NCI-H510A (cell line): ENCODE results near the gene ZBED2.

Experiments used
- DNase-seq: peaks from one replicate; lab custom pipeline; 2025; lab: John Stamatoyannopoulos, UW

Gene ZBED2

DNA sequence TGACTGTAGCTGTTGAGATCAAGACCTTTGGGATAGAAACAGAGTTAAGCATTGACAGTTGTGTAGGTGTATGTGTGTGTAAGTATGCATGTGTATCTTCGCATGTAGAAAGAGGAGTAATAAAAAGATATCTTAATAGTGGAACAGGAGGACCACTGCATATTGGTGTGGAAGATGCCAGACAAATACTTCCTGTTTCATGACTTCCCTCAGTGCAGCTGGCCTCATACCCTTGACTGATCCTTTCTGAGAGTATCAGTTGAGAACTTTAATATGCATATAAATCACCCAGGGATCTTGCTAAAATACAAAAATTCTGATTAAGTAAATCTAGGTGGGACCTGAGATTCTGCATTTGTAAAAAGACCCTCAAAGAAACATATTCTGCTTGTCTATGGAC lies 8.5 kb upstream of the ZBED2 start:
- no peak for DNase-seq

DNA sequence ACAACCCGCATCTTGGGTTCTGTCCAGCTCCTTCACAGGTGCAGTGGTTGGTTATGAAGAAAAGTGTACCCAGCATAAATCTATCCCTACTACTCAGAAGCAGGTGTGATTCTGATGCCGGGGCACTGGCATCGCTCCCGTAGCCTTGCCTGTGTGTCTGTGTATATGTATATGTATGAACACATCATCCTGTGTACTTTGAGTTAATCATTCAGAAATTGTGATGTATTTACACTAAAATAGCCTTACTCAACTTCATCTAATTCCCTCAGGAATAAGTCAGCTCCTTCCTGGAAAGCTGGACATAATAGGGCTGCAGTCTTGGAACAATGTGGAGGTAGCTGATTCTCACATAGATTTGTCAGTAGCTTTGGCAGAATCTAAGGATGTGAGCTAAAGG lies 6.7 kb upstream of the ZBED2 start:
- no peak for DNase-seq

DNA sequence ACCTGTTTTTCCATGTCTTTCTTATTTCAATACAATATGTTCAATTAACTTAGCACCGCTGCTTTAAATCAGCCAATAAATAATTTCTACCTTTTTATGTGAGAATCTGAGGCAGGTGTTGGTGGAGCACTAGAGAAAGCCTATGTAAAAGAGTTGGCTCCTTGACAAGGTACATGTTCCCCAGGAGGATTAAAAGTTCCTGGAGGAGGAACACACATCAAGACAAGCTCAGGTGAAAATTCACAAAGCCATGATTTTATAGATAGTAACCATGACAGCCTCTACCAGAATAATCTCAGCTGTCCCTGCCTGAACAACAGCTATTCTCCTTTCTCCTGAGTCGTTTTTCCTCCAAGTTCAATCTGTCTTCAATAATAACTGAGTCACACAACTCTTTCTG lies 3.4 kb upstream of the ZBED2 start:
- DNase-seq: no peak

DNA sequence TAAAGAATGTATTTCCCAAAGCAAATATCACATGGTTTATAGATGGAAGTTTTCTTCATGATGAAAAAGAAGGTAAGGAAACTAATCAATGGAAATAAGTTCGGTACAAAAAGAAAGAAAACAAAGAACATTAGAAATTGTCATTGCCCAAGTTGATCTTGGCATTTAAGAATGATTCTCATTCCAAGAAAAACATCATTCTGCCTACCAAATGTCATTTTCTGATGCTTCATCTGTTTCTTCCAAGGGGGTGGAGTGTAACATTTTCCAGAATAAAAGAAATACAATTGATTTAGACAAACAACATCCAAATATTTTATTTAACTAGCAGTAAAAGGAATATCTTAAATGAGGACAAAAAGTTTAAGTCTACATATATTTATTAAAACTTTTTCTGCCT lies 3.0 kb upstream of the ZBED2 start:
- no peak for DNase-seq

DNA sequence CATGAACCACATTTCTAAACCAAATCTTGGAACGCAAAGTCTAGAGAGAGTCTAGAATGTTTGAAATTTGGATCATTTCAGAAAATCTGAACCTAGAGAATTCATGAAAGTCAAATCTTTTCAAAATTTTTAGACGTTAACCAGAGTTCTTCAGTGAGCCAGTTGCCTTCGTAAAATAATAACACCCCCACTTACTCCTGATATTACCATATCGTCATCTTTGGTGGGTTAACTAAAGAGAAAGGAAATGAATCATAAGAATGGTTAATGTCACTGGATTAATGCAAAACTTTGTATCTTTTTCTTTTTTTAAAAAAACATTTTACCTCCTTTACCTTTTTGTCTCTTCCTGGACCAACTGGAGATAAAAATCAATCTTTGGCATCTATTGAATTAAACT lies 1.2 kb upstream of the ZBED2 start:
- no peak for DNase-seq

DNA sequence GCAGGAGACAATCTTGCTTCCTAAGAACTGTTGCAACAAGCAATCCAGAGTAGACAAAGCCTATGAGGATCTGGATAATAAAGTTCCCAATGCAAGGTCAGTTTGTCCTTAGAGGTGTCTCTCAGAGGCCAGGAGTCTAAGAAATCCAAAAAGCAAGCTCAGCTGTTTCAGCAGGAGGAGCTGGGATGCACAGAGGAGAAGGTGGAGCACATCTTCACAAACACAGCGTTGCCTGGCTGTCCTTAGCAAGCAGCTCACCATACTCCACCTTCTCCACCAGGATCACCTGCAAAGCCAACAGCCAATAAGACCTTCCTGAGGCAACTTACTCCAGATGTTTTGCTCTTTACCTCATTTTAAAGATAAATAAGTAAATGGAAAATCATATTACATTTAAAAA lies 365 bp downstream of the ZBED2 start:
- DNase-seq: no peak

DNA sequence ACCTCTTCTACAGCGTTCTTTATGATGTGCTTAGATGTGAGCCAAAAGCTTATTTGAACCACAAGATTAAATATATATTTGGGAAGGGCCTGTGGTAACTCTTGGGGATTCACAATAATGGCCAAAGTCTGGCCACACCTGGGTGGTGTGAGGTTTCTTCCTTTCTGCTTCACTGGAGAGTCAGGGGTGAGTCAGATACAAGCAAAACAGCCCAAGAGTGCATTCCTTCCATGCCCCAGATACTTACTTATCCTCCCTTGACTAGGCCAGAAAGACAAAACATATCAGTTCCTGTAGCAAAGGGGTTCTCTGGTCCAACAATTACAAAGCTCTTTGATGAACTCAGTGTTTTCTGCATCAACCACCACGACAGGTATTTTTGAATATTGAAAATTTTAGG lies 941 bp downstream of the ZBED2 start:
- no peak for DNase-seq

DNA sequence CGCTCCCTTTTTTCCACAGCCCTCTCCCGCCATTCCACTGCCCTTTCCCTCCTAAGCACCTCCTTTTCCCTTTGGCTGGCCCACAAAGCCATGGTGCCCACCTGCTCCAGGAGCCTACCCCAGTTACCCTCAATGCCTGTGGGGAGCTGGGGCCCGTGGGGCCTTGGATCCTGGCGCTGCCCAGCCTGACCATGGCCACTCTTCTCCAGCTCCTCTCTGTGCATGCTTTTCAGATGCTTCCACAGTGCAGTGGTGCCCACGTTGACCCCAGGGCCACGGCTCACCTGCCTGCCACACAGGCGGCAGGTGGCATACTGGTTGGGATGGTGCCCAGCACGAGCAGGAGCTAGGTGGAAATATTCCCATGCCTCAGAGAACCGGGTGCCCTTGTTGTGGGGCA lies 1.5 kb downstream of the ZBED2 start:
- no peak for DNase-seq

DNA sequence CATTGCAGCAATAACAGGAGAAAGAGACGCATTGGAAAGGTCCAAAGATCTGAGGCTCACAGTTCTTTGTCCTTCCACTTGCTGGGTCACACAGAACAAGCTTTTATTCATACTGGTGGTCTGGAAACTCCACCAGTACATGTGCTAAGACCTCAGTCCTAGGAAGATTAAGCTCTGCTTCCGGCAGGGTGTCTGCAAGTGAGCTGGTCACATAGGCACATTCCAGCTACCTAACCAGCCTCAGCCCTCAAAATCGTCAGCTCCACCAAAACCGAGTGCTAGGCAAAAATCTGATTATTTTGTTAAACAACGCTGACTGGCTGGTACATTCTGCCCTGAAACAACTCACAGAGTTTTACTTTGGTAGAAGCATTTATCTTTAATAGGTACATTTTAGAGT lies 2.2 kb downstream of the ZBED2 start:
- no peak for DNase-seq

DNA sequence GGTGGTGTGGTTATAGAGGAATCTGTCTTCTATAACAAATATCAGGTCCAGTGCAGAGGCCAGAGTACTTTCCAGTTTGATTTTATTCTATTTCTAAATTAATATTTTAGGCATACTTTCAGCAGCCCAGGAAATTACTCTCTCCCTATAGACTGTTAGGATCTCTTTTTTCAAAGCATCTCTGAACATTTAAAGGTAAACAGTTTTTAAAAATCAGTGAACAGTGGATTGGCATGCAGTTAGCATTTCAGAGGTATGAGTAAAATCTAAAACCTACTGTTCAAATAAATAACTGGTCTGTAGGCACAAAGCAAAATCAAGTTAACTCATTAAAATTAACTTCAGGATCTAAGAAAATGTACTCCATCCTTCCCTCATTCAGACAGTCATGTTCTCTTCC lies 3.0 kb downstream of the ZBED2 start:
- DNase-seq: no peak

DNA sequence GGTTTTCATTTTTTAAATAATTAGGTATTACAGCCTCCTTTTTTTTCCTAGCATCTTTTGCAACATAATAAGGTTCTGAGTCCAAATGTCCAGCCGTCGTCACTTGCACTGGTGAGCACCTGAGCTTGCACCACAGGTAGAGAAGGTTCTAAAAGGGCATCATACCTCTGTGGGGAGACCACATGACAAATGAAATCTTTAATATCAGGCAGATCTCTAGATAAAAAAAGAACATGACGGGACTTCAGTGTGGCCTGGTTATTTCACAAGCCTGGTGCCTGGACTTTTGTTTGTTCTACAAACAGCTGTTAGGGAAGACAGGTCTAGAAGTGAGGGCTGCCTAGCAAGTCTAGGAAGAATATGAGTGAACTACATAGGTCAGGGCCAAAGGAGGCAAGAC lies 3.6 kb downstream of the ZBED2 start:
- no peak for DNase-seq

DNA sequence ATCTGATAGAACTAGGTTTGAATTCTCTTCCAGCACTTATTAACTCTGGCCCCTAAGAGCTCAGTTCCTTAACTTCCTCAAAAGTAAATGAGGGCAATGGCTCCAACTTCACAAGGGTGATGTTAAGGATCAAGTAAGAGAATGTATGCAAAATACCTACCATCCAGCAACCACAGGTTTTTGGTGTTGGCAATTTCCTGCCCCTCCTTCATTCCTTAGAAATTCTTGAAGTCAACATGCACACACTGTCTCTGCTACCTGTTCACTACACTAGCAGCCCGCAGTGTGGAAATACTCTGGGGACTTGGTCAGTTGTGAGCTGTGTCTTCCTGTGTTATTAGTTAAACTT lies 5.0 kb downstream of the ZBED2 start:
- no peak for DNase-seq

DNA sequence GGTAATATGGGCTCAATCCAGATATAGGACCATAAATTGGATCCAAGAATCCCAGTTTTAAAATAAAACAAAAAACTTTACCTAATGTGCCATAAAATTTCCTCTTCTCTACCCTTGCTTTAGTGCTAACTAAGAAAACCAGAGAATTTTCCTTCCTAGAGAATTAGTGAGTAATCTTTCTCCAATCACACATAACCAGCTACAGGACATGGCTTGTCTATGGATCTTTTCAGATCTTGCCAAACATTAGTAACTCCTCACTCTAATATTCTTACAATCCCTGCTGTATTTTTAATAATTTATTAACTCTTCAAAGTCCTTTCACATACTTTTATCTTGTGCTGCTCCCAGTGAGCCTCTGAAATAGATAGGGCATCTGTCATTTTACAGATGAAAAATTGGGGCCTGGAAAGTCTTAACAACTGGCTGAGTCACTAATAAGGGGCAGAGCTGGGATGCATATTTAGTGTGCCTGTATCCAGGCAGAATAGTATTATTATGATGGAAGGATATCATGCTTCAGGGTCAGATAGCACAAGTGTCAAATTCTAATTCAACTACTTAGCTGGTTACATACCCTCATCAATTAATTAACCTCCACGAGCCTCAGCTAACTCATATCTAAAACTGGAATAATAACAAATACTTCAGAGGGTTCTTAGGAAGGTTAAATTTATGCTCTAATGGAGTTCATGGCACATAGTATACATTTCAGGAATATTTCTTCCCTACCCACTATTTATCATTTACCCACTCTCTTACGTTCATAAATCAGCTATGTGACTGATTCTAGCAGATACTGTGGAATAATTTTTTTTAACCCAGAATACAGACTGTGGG lies 5.6 kb downstream of the ZBED2 start:
- no peak for DNase-seq

DNA sequence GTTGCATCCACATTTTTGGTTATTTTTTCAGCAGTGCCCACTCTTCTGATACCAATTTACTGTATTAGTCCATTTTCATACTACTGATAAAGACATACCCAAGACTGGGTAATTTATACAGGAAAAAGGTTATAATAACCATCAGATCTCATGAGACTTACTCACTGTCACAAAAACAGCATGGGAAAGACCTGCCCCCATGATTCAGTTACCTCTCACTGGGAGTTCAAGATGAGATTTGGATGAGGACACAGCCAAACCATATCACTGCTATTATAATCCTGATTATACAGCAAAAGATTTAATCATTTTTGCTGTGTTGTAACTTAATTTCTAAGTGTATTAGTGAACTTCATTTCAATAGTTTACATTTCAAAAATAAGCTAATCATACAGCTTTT lies 6.6 kb downstream of the ZBED2 start:
- DNase-seq: no peak

DNA sequence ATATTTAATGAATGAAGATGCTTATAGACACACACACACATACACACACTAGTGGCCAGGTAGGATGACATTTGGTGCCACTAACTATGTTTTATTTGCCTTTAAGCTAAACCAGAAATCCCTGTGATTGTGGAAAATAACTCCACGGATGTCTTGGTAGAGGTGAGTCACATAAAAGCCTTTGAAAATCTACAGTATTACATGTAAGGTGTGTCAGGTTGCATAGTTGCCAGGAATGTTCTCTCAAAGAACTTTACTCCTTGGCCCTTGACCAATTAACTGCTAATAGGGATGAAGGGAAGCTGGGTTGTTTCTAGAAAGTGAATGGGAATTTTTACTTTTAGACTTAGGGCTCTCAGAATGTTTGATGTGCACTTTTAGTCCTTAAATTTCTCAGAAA lies 9.9 kb downstream of the ZBED2 start:
- no peak for DNase-seq

DNA sequence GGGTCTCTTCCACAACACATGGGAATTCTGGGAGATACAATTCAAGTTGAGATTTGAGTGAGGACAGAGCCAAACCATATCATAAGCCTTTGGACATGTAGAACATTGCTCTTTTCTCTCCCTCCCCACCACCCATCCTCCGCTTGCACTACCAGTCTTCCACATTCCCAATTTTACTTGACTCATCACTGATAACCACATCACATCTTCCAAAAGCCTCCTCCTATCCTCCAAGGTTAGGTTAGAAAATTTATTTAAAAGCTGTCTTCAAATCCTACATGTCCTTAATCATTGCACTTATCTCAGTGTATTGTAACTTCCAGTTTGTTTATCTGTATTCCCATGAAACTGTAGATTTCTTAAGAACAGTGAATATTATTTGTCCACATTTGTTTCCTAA lies 10.4 kb downstream of the ZBED2 start:
- no peak for DNase-seq

DNA sequence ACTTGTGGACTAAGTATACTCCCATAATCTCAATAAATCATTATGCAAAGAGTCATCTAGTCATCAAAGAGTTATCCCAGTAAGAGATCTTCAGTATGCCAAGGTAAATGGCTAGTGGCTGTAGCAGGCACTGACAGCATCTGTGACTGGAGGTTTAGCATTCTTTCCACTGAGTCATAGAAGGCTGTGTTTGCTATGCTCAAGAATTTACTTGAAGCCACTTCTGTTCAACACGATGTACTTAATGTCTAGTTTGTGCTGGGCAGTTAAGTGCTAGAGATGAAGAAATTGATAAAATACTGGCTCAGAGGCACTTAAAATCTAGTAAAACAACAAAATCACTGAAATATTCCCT lies 13.0 kb downstream of the ZBED2 start:
- no peak for DNase-seq

DNA sequence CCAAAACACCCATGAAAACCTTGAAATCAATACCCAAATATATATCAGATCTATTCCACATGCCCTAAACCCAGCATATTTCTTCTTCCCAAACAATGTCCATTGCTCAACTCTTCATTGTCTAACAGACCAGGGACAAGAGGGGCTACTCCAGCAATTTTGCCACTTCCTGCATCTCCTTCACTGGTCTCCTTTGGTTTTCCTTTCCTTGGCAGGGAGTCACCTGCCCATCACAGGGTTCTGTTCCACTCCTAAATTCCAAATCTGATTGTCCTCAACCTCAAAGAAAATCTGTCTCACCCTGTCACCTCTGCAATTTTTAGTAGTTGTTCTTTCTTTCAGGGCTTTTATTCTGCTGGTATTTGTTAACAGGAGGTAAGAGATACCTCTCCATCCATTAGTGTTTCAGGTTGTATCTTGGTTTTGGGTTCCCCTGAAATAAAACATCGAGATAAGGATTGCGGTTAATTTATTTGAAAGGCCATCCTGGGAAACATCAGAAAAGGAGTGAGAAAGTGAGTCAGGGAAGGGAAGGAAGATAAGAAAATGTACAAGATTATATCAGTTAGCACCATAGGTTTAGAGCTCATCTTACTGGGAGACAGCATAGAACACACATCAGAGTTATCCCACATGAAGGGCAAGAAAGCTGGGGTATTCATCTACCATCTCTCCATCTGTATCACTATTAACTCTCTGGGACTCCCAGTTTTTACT lies 13.6 kb downstream of the ZBED2 start:
- DNase-seq: no peak

DNA sequence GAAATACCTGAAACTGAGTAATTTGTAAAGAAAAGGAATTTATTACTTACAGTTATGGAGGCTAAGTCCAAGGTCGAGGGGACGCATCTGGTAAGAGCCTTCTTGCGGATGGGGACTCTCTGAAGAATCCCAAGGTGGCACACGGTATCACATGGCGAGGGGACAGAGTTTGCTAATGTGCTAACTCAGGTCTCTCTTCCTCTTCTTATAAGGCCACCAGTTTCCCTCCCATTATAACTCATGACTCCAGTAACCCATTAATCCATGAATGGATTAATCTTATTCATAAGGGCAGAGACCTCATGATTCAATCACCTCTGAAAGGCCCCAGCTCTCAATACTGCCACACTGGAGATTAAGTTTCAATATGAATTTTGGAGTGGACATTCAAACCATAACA lies 15.7 kb downstream of the ZBED2 start:
- no peak for DNase-seq

DNA sequence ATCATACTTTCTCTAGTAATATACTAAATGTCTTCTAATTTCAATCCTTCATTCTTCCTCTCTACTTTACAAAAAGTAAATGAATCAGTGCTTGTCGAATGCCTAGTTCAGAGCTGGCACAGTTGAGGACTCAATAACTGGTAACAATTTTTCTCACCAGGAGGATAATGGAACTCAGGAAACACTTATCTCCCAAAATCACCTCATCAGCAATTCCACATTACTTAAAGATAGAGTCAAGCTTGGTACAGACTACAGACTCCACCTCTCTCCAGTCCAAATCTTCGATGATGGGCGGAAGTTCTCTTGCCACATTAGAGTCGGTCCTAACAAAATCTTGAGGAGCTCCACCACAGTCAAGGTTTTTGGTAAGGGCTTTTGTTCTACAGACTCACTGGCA lies 16.3 kb downstream of the ZBED2 start:
- no peak for DNase-seq

DNA sequence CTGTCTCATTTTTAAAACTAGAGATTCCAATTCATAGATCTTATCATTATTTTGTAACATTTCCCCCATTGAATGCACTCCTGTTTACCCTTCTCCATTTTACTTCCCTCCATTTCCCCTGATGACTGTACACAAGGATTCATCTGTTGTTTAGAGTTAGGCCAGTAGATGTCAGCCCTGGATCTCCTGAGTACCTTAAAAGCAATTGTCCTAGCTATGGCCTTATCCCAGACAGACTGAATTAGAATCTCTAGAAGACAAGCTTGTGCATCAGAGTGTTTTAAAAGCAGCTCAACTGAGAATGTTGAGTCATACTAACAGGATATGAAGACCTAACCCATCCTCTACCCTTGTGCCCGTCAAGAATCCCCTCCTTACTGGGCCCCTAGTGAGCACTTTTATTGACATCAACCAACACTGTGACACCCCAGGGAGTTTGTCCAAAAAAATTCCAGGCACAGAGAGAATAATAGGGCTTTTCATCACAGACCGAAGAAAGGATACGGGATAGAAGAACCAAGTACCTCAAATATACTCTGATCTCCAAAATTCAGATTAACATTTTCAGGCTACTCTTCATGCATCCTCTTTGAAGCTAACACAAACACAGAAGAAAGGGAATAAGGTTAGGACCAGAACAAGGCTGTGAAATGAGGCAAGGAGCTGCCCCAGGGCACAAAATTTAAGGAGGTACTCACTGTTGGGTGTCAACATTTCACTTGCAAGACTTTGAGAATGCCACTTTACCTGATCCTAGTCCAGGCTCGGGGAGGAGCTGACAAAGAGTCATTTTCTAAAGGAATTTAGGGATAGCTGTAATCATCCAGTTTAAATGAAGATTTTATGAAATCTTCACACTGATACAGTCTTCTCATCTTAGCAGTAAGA lies 17.1 kb downstream of the ZBED2 start:
- no peak for DNase-seq

DNA sequence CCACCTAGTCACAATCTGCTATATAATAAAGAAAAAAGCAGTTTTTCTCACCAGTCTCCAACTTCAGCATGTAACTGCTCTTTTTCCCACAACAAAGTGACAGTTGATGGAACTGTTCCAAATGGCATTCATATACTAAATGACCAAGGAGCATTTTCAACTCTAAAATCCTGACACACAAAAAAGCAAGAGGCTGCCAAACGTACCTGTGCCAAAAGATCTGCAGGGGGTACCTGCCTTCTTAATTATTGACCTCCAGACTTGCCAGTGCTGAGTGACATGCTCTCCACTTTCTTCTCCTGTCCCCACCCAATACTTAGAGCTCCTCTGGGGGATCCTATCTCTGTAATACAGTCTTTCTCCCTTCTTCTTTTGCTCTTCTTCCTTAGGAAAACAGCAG lies 18.0 kb downstream of the ZBED2 start:
- no peak for DNase-seq

DNA sequence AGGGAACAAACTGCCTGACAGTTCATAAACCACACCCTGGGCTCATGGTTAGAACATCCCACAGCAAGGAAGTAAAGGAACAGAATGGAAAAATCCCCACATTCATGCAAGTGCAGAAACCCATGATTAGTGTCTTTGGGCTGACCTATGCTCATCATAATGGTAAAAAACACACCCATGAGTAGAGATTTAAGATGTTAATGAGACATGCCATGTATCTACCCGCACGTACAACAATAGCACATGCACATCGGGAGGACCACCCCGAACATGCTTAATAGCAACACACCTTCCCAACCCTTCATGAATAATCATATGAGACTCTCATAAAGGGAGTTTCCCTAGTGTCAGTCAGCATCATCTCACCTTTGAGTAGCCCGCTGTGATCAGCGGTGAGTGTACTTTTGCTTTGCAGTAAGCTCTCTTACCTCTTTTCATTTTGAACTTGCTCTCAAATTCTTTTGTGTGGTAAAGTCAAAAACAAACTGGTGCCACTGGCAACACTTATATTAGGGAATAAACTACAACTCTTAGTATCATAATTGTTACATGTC lies 23.2 kb downstream of the ZBED2 start:
- DNase-seq: no peak
